Urothelium cell line (cell line): ENCODE data around the gene CXCL11.
"Not testable (repeated sequence)": the region's sequence is repeated elsewhere in the genome, so short reads cannot be mapped to it uniquely, and the experiment has no call there.

ENCODE experiments used
- DNase-seq: peaks from one replicate; pipeline ENCODE4 v3.0.0; 2011; ENCODE audit warnings: low spot score, mixed read lengths
- FAIRE-seq: peaks from 2 replicates; lab custom pipeline; 2011; peaks lifted over from hg19 to GRCh38; lab: Jason Lieb, UNC

The CXCL11 gene

DNA sequence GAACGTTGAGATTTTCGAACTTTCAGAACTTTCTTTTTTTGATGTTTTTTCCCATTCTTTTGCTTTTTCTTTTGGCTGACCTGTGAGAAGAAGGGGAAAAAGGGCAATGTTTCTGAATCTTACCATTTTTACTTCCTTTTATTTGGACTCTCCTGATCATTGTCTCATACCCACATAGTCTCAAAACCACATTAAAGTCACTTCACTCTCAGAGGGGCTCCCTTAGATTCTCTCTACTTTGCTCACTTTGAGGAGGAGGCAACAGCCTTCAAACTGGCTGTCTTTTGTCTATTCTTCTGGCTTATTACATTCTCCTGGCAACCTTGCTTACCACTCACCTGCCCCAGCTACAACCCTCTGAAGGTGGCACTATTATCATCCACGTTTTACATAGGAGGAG is 32.2 kb downstream of the CXCL11 start:
- DNase-seq = no peak
- FAIRE-seq = no peak

DNA sequence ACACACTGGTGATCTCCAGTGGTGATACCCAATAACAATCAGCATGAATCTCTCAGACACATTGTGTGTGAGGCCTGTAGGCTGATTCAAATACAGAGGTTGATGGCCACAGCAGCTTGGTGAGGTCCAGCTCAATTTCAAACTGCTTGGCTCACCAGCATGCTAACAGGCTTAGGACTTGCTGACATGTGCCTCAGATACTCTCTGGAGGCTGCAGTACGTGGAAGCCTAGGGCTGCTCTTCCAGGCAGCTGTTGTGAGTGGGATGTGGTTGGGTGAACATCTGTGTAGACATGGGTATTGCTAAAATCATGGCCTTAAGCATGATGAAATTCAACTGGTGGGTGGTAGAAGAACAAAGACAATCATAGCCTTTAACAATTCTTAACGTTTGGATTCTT is 32.8 kb downstream of the CXCL11 start:
- no peak for FAIRE-seq
- no peak for DNase-seq

DNA sequence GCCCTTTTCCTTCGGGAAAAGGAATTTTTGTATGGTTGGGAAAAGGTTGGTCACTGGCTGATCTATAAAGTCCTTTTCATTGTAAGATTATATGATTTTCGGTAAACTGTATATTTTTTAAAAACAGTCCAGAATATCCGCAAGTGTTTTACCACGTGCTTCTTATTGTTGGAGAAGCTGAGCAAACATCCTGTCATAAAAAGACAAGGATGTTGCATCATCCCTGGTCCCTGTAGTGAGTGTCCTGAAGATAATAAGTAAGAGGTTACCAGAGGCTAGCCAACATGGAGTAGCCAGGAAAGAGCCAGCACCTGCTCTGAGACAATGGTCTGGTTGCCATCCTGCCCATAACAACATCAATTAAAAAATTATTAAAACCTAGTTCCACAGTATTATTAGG is 33.7 kb downstream of the CXCL11 start:
- DNase-seq (no peak), FAIRE-seq (no peak)

DNA sequence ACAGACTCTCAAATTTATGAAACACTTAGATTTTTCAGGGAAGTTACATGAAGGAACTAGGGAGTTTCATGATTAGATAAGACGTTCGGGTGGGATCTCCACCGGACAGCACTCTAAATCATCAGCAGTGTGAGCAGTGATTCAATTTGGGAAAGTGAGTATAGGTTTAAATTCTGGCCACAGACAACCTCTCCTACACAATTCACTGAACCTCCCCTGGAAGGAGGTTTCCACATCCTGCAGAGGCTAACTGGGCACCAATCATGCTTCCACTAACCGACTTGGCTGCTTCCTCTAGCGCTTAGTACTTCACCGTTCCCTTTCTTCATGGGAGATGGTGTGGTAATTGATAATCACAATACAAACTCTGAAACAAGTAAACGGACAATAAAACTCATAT is 34.2 kb downstream of the CXCL11 start:
- FAIRE-seq (no peak), DNase-seq (no peak)

DNA sequence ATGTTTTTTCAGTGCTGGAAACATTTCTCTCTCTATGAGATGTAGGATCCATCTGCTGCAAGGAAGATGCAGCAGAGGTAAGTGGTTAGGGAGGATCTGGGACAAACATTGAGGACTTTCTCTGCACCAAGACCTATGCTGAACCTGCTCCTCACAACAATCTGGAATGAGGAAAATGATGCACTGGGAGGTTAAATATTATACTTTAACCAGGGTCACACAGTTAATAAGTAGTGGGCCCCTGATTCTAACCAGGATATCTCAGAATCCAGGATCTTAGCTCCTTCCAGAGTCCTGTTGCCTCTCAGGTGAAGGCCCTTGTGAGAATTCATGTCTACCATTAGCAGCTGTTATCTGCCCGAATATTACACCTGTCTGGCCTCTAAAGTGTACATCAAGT is 35.6 kb downstream of the CXCL11 start:
- DNase-seq (no peak), FAIRE-seq (no peak)

DNA sequence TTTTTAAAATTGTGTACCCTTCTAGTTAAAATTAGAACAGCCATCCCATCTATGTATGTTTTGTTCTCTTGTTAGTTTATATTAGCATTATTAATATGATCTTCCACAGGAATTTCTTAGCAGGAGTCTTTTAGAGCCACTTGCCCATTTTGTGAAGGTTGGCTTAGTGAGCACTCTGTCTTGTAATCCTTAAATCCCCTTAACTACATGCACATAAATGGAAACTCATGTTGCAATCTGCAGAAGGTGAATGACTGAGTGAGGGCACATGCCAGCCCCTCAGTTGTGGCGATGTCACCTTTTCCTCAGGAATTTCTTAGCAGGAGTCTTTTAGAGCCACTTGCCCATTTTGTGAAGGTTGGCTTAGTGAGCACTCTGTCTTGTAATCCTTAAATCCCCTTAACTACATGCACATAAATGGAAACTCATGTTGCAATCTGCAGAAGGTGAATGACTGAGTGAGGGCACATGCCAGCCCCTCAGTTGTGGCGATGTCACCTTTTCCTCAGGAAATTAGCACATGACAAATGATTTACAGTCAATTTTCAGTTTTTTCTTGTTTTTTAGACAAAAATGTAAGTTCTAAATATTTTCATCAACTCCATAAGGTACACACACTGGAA is 37.2 kb downstream of the CXCL11 start:
- FAIRE-seq, DNase-seq: not testable (repeated sequence)

DNA sequence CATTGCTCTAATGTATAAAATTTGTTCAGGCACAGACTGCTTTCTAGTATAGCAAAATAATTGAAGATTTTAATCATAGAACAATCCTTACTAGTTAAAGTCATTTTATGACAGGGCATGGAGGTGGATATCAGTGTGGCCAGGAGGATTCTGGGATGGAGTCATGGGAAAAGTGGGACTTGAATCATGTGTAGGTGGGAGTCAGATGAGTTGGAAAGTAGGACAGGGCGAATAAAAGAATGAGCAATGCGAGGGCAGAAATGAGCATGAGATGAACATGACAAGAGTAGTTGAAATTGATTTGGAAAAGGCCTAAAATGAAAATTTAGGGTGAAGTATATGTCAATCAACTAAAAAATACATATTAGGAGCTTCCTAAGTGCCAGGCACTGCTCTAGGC is 37.9 kb downstream of the CXCL11 start:
- no peak for FAIRE-seq

DNA sequence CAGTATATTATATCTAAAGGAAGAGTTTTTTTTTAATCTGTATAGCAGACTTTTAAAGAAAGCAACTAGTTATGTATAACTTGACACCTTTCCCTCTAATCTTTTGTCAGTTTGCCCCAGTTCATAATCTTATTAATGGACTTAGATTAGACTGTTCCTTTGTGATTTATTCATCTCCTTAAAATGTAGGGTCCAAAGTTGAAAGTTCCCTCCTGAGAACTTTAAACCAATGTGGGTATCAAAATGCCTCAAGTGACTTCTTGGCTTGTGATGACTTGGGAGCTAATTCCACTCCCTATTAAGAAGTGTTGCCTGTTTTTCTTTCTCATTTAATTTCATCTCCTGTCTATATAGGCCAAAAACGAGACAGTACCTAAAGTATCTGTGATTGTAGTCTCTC is 38.8 kb downstream of the CXCL11 start:
- no peak for FAIRE-seq

More for the DNA sequence above, 37.9 kb downstream of the CXCL11 start:
- no peak for DNase-seq

DNA sequence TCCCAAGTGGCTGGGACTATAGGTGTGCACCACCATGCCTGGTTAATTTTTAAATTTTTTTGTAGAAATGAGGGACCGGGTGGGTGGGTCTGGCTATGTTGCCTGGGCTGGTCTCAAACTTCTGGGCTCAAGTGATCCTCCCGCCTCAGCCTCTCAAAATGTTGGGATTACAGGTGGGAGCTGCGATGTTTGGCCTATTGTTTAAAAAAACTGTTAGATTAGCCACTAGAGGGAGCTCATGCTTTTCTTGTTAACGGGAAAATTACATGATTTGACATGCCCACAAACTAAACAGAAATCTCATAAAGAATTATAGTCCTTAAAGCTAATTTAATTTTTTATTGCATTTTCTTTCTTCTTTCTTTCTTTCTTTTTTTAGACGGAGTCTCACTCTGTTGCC is 40.1 kb downstream of the CXCL11 start:
- no peak for FAIRE-seq
- peak; percentile 44 for DNase-seq

More for the DNA sequence above, 38.8 kb downstream of the CXCL11 start:
- no peak for DNase-seq

DNA sequence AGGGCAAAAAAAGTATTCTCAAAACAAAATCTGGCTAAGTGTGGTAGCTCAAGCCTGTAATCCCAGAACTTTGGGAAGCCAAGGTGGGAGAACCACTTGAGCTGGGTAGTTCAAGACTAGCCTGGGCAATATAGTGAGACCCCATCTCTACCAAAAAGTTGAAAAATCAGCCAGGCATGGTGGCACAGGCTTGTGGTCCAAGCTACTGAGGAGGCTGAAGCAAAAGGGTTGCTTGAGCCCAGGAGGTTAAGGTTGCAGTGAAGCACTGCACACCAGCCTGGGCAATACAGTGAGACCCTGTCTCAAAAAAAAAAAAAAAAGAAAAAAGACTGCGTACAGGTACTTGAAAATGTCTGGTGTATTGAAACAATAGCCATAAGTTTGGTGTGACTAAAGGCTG is 43.4 kb downstream of the CXCL11 start:
- no peak for FAIRE-seq
- DNase-seq = no peak

DNA sequence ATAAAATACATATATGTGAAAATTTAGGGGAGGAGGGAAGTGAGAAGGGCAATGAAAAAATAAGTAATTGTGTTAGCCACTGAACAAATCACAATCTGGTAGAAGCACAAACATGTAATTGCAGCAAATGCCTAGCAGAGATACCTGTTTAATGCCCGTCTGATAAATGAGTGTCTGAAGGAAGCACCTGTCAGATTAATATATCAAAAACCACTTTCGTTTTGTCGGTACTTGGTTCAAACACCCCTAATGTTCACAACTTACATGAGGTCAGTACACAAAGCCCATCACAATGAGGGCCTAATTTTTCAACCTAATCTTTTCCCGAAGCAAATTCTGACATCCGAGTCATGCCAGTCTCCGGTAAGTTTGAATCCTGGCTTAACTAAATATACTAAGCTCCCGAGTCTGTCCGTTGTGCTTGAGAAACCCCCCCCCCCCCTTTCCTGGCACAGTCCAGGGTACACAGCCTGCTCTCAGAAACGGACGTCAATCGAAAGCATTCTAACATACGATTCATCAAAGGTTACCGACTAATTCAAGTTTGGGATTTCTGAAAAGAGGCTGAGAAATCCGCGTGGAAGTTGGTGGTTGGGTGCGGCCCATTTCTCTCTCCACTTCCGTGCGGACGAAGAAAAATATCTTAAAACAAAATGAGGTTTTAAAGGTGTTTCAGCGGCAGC is 45.9 kb downstream of the CXCL11 start:
- FAIRE-seq (no peak), DNase-seq (no peak)

DNA sequence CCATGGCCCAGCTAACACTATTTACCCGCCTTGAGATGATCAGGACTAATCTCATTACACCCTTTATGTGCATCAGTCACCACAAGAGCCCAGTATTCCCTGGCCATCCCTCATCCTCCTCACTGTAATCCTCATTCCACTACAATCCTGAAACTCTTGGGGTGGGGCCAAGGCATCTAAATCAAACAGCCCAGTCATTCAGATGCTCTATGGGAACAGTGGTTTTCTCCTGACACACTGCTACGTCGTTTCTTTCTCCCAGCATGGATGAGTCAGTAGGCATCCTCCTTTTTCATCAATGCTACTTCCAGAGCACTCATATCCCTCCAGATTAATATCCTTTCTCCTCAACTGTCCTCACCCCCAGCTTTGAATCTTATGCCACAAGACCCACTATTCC is 50.8 kb downstream of the CXCL11 start:
- FAIRE-seq (no peak), DNase-seq (no peak)
